Kidney epithelial cell (primary cell): ENCODE measurements around the gene SAT1. TPM values are rescaled to one million over a fixed set of nuclear protein-coding genes. Genes with fewer than 3 reads are reported as not detected.

Experiments
- DNase-seq: peaks from one replicate; pipeline ENCODE4 v3.0.0-alpha.2; 2010; ENCODE audit warnings: low read depth
- H3K27me3 ChIP-seq: 2 replicates; pipeline ENCODE4 v1.6.0; 2011; ENCODE audit warnings: low read length; ENCODE audit not compliant: control insufficient read depth, insufficient read depth
- H3K36me3 ChIP-seq: 2 replicates; pipeline ENCODE4 v1.5.1; 2011; ENCODE audit warnings: low read length; ENCODE audit not compliant: control insufficient read depth, insufficient read depth
- H3K4me3 ChIP-seq: 2 replicates; pipeline ENCODE4 v1.5.1; 2011; ENCODE audit warnings: low read depth, mild to moderate bottlenecking, control low read depth, low read length
- CTCF ChIP-seq: IDR thresholded peaks from 2 replicates; pipeline ENCODE4 v1.5.1; 2011; ENCODE audit warnings: mild to moderate bottlenecking, moderate library complexity, low read length, control low read depth, inconsistent platforms; ENCODE audit not compliant: insufficient read depth, poor library complexity, severe bottlenecking
- total RNA-seq: library from RNA; depleted of rRNA; stranded (reverse); fragments of >200 nt; gene quantifications from 2 replicates; pipeline ENCODE4 v1.2.3, GENCODE V29; 2015

The SAT1 gene
- total RNA-seq, 1 donor from 2014 or later: 1,207 TPM

- no peaks in the 10 kb centered on the region for H3K27me3 ChIP-seq
- no peak for TF ChIP-seq CTCF
- H3K36me3 ChIP-seq: no peaks in the 10 kb centered on the region
- no peak for DNase-seq
- H3K4me3 ChIP-seq: no peak overlapping the region
Measured at GRCh38 chrX:23822397-23822796, 39.4 kb downstream of the SAT1 start.

DNA sequence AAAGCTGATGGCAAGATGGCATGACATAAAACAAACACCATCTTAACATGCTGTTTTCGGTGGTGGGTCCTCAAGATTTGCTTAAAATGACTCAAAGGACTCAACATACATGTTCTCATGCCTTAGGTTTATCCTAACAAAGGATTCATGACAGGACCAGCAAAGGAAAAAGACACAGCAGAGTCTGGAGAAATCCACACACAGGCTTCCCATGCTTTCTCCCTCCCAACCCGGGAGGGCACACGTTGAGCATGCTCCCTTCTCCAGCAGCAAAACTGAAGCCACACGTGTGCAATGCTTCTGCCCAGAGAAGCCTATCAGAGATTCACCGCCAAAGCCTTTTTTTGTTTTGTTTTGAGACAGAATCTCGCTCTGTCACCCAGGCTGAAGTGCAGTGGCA, 39.9 kb downstream of the SAT1 start:
- H3K36me3 ChIP-seq: no peaks in the 10 kb centered on the region
- no peaks in the 10 kb centered on the region for H3K27me3 ChIP-seq
- H3K4me3 ChIP-seq: no peak overlapping the region
- no peak for TF ChIP-seq CTCF
- DNase-seq: no peak

DNA sequence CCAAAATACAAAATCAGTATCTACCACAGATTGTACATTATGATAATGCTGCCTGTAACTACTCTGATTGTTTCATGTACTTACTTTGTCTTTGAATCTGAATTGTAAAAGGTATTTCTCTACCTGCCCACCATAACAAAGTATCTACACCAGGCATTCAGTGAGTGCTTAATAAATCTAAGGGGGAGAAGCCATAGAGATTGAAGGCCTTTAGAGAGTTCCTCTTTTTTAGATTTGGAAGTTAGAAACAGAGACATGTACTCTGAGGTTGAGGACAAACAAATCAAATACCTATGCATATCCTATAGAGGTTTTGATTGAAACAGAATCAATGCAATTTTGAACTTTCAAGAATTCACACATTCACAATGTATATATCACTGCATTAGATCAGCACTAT, 42.7 kb downstream of the SAT1 start:
- Histone ChIP-seq H3K4me3 (no peak overlapping the region), H3K27me3 (no peaks in the 10 kb centered on the region), H3K36me3 (no peaks in the 10 kb centered on the region)
- no peak for DNase-seq
- no peak for TF ChIP-seq CTCF

- no peak for DNase-seq
- Histone ChIP-seq H3K36me3 (no peaks in the 10 kb centered on the region), H3K4me3 (no peak overlapping the region), H3K27me3 (no peaks in the 10 kb centered on the region)
- TF ChIP-seq CTCF: no peak
Measured at GRCh38 chrX:23826216-23826615, 43.2 kb downstream of the SAT1 start.

- TF ChIP-seq CTCF: no peak
- H3K36me3 ChIP-seq: no peaks in the 10 kb centered on the region
- DNase-seq: no peak
- no peak overlapping the region for H3K4me3 ChIP-seq
- H3K27me3 ChIP-seq: no peaks in the 10 kb centered on the region
Measured at GRCh38 chrX:23826653-23827052, 43.7 kb downstream of the SAT1 start.

GRCh38 chrX:23828881-23829280, 45.9 kb downstream of the SAT1 start:
- DNase-seq: no peak
- no peak for TF ChIP-seq CTCF
- Histone ChIP-seq H3K4me3 (no peak overlapping the region), H3K27me3 (no peaks in the 10 kb centered on the region), H3K36me3 (no peaks in the 10 kb centered on the region)
